ENCODE measurements around the gene KIF5A.
"Not testable (repeated sequence)": the region's sequence is repeated elsewhere in the genome, so short reads cannot be mapped to it uniquely, and the experiment has no call there.

The KIF5A gene

DNA sequence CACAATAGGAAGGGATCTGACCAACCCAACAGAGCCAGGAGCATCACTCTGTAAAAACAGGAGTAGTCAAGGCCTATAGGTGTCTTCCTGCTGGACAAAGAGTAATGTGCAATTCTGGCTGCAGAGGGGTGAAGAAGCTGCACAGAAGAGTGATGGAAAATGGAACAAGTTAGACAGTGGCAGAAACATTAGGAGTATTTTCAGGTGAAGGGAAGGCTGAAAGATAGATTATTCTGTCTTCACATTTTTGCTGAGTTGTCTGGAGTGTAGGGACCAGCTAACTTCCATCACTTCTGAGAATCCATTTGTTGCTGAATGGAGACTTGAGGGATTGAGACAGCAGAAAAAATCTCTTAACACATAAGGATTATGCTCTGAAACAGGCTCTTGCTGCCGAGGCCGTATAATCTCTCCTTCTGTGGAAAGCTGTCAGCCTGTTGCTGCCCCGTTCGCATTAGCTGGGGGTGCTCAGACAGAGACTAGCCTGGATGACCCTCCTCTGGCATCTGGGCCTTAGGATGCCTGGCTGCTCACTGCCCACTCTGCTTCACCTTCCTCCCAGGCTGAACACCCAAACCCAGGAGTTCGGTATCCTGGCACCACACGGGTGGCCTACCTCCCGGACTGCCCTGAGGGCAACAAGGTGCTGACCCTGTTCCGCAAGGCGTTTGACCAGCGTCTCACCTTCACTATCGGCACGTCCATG, 58.3 kb downstream of the KIF5A start:
- DNase-seq (ENCODE audit: low spot score) = no peak

DNA sequence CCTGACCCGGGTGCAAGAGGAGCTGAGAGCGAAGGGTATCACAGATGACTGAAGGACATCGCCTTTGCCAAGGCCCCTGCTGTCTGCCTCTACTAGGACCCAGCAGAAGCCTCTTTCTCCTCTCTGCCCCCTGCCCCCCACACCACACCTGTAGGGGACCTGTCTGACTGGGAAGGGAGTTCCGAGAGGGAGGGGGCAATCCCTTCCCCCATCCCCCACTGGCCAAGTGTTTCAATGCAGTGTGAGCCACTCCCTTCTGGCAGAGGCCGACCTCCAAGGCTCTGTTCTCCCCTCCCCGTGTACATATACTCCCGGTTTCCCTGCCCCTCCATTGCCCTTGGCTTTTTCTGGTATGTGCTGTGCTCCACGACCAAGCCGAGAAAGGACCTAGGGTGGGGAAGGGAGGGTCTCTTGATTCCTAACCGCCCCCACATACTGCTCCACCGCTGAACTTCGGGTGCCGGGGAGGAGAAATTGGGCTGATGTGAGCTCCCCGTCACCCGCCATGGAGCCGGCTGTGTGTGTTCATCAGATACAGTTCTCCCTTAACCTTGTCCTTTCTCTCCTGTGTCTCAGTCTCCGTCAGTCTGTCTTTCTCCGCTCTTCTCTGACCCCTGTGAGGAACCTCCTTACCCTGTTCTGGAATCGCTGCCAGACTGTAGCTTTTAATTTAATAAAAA, 59.4 kb downstream of the KIF5A start:
- DNase-seq (ENCODE audit: low spot score) = no peak

DNA sequence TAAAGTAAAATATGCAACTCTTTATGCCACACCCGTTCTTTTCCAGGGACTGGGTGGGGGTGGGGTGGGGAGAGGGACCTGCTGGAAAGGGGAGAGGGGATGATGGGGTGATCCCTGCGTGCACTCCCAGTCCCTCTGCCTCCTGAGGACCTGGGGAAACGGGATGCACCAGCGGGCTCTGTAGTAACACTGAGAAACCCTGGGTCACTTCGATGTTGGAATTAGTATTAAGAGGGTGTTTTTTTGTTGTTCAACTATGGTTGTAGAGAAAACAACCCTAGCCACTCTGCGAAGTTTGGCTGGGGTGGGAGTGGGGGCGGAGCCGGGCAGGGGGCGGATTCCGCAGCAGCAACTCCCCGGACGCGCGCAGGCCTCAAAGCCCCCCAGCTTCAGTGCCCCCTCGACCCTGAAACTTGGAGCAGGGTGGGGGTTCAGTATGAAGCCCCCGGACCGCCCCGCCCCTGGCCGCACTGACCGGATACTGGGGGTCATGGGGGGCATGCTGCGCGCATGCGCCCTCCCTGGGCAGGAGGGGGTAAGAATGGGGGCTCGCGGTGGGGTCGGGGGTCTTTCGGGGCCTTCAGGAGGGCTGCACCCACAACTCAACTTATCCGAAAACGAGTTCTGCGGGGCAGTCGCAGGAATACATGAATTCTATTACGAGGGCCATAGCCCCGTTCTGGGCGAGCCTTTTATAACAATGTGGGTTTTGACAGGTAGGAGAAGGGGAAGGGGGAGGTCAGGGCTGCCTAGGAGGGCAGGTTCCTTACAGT, 60.1 kb downstream of the KIF5A start:
- DNase-seq (ENCODE audit: low spot score) = no peak

DNA sequence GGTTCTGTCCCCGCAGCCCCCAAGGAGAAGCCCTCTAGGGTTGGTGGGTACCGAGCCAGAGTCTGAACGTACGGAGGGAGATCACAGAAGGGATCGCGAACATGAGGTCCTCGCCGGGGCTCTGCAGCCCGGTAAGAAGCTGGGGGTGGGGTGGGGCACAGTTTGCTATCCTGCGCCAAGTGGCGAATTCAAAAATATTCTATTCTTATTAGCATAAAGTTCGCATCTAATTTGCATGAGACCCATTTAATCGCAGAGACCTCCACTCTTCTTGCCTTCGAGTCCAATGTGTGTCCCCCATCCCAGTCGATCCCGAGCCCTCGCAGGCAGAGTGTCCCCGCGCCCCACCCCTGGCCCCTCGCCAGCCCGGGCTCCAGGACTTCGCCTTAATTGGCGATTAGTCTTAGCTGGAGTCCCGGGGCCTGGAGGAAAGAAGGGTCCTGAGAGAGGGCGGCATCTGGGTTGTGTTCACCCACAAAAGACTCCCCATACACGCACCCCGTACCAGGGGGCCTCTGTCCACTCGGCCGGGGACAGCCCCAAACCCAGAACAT, 60.8 kb downstream of the KIF5A start:
- DNase-seq (ENCODE audit: low spot score) = no peak

GRCh38 chr12:57611108-57611826, 61.4 kb downstream of the KIF5A start, which contains the start of gene ARHGEF25:
Gene ARHGEF25, plus strand, starts transcription at chr12:57611435. Its CDS starts 460 bp downstream, at chr12:57611895.
- peak; percentile 40 for DNase-seq (ENCODE audit: low spot score)

DNA sequence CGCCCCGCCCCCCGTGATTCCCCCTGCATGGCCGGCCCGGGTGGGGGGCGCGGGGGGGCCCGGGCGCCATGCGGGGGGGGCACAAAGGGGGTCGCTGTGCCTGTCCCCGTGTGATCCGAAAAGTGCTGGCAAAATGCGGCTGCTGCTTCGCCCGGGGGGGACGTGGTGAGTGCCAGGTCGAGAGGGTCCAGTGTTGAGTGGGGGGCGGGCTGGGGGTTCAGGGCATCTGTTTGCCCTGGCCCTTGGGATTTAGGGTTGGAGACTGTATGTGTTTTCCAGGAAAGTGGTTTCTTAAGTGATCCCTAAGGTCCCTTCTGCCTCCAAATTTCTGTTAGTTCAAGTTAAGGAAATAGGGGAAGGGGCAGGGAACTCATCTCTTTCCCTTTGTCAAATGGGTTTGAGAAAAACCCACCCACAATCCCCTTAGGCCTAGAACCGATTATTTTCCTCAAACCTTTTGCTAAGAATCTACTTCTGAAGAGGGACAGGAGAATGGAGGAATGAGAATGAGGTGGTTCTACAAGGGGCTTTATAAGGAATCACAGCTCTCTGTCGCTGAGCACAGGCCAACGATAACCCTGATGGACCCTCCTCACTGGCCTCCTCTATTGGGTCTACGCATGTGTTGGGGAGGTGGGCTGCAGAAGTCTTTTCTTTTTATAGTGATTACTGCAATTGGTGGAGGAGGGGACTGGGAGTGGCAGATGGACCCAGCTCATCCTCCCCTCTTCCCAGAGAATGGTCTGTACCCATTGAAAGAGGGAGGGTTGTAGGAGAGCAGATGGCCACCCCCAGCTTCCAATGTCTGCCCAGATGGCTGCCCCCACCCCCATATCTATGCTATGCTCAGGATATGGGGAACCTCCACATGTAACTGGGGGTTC, 62.2 kb downstream of the KIF5A start:
- DNase-seq (ENCODE audit: low spot score) = no peak

GRCh38 chr12:57612711-57613426, 63.0 kb downstream of the KIF5A start:
- no peak for DNase-seq (ENCODE audit: low spot score)

GRCh38 chr12:57613427-57614109, 63.7 kb downstream of the KIF5A start:
- no peak for DNase-seq (ENCODE audit: low spot score)

- DNase-seq (ENCODE audit: low spot score) = no peak
Observed at GRCh38 chr12:57614178-57614947, 64.5 kb downstream of the KIF5A start.

DNA sequence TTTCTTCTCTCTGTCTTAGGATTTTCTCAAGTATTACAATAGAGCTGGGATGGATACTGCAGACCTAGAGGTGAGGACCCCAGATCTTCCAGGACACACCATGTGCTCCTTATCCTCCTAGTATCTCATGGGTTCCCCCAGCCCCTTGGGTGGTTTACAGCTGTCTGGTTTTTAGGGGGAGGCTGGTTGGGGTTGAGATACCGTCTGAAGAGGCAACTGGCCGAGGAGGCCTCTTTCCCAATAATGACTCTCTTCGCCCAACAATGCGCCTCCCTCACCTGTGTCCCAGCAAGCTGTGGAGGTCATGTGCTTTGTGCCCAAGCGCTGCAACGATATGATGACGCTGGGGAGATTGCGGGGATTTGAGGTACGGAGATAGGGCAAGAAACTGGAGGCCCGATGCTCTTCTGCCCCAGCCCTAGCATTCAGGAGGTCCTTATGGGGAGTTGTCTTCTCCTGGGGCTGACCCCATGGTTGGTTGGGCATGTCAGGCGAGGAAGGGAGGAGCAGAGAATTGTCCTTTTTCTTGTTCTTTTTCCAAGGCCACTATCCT, 65.2 kb downstream of the KIF5A start:
- DNase-seq (ENCODE audit: low spot score) = no peak

- DNase-seq (ENCODE audit: low spot score) = no peak
Observed at GRCh38 chr12:57615637-57616036, 65.8 kb downstream of the KIF5A start.

GRCh38 chr12:57616383-57617101, 66.7 kb downstream of the KIF5A start:
- DNase-seq (ENCODE audit: low spot score) = no peak

GRCh38 chr12:57617942-57618341, 68.1 kb downstream of the KIF5A start:
- no peak for DNase-seq (ENCODE audit: low spot score)

- DNase-seq (ENCODE audit: low spot score) = not testable (repeated sequence)
Observed at GRCh38 chr12:57618431-57618830, 68.6 kb downstream of the KIF5A start.

DNA sequence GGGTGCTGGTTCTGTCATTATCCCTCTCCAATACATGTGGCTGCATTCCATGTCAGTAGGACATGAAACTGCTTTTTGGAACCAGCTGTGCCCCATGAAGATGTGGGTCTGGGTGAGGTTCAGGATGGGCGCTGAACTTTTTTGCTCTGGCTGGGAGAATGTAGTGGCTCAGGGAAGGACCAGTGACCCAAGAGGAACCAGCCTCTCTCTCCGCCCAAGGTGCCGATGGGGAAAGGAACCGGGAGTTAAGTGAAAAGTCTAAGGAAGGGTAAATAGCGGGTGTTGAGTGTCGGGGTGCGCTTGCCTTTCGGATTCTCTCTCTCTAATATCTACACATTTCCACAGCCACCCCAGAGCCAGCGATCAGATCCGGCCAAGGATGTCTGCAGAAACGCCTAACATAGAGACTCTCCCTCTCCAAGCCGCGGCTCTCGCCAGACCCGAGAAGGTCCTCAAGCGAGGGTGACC, 69.2 kb downstream of the KIF5A start:
- no peak for DNase-seq (ENCODE audit: low spot score)

DNA sequence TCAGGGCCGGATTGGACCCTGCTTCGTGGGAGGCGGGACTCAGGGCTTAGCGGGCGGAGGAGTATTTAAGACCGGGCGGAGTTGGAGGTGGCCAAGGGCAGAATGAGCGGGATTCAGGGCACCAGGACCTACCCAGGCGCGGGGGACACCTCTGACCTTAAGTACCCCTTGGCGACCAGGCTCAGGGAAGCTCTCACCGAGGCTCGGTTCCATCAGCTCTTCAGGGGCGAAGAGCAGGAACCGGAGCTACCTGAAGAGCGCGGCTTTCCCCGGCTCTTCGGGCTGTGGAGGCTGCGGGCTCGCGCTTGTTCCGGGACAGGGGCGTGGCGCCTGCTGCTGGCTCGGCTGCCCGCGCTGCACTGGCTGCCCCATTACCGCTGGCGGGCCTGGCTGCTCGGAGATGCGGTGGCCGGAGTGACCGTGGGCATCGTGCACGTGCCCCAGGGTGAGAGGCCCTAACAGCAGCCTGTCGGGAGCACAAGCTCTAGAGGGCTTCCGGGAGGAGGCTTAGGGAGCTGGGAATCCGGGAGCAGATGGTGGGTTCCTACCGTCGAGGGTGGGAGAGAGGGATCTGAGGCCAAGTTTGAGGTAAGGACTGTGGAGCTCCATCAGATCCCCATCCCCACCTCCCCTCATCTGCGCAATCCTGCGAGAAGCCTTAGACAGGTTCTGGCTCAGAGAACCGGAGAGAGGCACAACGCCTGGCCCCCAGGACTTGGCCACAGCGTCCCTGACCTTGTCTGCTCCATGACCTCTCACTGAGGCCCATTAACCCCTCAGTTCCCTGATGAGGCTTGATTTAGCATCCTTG, 69.8 kb downstream of the KIF5A start:
- DNase-seq (ENCODE audit: low spot score) = no peak

All from putamen (tissue), 1 donor.